NCI-H1048 (cell line): Measurements from ENCODE around the gene DUSP2.
"Not testable (repeated sequence)": the region's sequence is repeated elsewhere in the genome, so short reads cannot be mapped to it uniquely, and the experiment has no call there.

Source experiments
- DNase-seq: peaks from one replicate; lab custom pipeline; 2025; lab: John Stamatoyannopoulos, UW

DUSP2 gene

DNA sequence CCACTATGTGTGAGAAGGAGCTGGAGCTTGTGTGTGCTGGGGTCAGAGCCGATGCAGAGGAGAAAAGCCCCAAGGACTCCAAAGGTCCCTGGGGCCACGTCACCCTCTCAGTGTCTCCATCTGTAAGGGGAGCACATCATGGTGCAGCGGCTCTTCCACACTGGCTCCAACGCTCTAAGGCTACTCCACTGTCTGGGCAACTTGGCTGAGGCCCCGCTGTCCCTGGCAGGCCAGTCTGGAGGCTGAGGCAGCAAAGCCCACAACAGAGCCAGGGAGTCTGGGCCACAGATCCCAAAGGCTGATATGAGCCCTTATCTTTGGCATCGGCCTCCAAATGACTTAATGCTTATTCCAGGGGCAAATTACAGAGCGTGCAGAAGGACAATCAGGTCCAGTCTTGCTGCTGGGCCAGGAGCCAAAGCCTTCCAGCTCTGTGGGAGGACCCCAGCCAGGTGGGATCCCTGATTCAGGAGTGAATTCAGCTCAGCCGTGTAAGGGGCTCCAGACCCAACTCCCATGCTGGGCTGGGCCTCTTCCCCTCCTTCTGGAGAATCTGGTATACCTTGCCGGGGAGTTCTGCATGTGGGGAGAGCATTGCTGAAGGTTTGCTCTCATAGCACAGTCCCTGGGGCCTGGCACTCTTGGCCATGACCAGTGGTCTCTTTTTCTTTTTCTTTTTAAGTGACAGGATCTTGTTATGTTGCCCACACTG, 1.8 kb upstream of the DUSP2 start:
- no peak for DNase-seq

- DNase-seq = no peak
Observed at GRCh38 chr2:96146153-96146880, 1.1 kb upstream of the DUSP2 start.

DNA sequence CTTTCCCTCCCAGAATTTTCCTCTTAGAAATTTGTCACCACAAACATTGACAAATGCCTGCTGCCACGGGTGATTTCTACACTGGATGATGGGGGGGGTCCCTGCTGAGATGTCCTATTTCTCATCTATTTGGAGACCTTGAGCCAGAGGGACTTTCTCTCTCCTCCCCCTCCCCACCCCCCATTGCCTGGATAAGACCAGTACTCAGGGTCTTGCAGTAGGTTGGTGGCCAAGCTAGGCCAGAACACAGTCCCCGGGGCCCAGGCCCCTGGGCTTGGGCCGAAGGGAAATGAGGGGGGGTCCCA, 560 bp upstream of the DUSP2 start:
- DNase-seq = no peak

- DNase-seq = no peak
Observed at GRCh38 chr2:96144481-96145035, 682 bp downstream of the DUSP2 start.

- no peak for DNase-seq
Observed at GRCh38 chr2:96143848-96144480, 1.3 kb downstream of the DUSP2 start.

DNA sequence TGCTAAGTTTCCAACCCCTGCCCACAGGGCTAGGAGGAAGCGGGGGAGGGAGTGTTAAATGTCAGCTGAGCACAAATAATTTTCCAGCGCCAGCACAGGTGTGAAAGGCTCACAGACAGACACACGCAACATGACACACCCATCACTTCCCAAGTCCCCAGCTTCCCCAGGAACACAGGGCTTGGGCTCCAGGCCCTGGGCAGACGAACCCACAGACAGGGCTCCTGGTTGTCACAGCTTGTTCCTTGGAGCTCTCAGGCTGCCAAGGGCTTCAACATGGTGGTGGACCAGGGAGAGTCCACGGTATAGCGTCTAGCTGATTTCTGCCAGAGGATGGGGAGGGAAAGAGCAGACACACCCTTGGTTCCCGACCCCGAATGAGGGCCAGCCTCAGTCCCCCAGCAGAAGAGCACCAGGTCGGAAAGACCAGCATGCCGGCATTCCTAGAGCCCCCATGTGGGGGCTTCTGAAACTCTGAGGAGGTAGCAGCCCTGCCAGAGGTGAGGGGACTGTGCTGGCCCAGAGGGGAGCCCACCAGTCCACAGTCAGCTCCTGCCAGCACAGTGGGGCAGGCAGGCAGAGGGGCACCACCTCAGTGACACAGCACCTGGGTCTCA, 1.9 kb downstream of the DUSP2 start:
- no peak for DNase-seq

GRCh38 chr2:96142217-96143113, 2.8 kb downstream of the DUSP2 start:
- no peak for DNase-seq

DNA sequence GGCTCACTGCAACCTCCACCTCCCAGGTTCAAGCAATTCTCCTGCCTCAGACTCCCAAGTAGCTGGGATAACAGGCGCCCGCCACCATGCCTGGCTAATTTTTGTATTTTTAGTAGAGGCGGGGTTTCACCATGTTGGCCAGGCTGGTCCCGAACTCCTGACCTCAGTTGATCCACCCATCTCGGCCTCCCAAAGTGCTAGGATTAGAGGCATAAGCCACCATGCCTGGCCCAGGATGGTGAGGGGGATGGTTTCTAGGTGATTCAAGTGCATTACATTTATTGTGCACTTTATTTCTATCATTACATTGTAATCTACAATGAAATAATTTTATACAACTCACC, 3.6 kb downstream of the DUSP2 start:
- DNase-seq = not testable (repeated sequence)

DNA sequence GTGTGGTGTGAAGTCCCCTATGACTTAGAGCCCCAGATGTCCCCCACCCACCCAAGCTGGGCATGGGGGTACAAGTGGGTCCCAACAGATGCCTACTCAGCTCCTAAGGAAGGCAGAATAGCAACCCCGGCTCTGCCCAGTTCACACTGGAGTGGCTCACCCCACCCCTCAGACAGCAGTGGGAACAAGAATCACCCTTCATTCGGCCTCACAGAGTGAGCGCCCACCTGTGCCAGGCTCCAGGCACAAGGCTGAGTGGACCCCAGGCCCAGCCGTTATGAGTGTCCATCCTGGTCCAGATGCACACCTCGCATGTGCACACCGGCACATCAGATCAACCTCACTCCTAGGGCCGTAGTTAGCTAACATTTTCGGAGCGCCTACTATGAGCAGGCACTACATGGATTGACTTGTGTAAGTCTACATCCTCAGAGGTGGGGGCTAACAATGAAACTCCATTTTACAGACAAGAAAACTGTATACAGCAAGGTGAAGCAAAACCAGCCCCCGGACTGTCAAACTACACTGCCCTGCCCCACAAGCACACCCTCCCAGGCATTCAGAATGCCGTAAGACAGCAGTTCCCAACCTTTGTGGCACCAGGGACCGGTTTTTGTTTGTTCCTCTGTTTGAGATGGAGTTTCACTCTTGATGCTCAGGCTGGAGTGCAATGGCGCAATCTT, 4.2 kb downstream of the DUSP2 start:
- DNase-seq = no peak

DNA sequence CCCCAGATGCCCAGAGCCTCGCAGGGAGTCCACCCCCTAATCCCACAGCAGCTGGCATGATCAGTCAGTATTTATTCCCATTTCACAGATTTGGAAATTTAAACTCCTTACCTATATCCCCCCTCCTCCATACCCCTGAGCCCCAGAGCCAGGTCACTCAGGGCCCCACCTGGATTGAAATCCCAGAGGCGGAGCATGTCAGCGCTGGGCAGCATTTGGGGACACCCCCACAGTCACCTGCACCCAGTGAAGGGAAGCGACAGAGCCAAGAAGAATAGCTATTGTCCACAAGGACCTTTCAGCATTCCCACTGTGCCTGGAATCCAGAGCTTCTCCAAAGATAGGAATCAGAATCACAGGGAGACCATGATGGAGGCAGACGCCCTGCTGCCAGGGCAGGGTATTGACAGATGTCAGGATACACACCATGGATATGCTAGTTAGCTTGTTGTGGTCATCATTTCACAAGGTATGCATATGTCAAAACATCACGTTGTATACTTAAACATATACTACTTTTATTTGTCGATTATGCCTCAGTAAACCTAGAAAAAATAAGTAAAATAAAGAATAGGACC, 6.0 kb downstream of the DUSP2 start:
- no peak for DNase-seq

- DNase-seq = no peak
Observed at GRCh38 chr2:96138179-96139145, 6.8 kb downstream of the DUSP2 start, which contains the start of gene ASTL. TSS of gene ASTL (minus strand) at chr2:96138502. CDS start at chr2:96138436, 66 bp downstream.

DNA sequence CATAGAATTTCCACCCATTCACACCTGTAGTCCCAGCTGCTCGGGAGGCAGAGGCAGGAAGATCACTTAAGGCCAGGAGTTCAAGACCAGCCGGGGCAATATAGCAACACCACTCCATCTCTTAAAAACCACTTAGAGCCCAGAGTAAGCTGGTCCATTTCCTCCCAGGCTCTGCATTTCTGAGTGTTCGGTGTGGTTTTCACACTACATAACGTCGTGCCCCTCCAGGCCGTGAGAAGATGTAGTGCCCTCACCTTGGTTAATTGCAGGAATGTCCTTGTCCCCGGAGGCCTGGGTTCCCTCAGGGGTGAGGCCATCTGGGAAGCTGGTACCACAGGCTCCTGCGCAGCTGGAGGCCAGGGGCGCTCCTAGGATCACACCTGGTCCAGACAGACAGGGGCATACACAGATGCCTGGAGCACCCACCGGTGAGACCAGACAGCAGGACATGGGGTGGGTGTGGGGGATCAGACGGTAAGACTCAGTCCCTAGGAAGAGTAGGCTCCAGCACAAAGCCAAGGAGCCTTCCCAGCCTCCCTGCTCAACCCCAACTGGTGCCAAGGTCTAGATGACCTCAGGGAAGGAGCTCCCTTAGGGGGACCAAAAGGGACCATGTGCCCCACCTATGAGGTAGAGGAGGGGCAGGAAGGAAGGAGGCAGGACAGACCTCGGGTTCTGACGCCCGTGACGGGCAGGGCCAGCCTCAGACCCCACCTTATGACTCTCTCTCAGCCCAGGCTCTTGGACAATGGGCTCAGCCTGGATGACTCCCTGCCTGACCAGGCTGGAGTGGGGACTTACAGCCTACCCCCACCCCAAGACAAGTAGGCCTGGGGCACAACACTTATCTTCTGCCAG, 7.7 kb downstream of the DUSP2 start:
- no peak for DNase-seq

GRCh38 chr2:96136129-96136720, 9.0 kb downstream of the DUSP2 start:
- no peak for DNase-seq

GRCh38 chr2:96135621-96136020, 9.6 kb downstream of the DUSP2 start:
- no peak for DNase-seq

DNA sequence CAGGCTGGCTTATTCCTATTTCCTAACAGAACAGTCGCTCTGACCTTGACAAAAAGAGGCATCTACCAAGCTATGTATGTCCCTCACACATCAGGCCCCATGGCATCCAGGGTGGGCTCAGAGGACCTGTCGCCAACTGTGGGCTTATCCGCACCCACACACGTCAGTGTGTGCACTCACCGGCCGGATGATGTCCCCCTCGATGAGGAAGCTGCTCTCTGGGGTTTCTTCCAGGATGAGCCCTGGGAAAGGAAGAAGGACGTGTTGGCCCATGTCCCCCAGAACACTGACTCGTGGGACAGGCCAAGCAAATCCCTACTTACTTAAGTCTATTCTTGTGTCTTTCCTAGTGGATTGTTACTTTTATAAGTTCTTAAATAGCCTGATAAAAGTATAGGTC, 10.1 kb downstream of the DUSP2 start:
- DNase-seq = no peak

- DNase-seq = no peak
Observed at GRCh38 chr2:96134421-96134820, 10.8 kb downstream of the DUSP2 start.

DNA sequence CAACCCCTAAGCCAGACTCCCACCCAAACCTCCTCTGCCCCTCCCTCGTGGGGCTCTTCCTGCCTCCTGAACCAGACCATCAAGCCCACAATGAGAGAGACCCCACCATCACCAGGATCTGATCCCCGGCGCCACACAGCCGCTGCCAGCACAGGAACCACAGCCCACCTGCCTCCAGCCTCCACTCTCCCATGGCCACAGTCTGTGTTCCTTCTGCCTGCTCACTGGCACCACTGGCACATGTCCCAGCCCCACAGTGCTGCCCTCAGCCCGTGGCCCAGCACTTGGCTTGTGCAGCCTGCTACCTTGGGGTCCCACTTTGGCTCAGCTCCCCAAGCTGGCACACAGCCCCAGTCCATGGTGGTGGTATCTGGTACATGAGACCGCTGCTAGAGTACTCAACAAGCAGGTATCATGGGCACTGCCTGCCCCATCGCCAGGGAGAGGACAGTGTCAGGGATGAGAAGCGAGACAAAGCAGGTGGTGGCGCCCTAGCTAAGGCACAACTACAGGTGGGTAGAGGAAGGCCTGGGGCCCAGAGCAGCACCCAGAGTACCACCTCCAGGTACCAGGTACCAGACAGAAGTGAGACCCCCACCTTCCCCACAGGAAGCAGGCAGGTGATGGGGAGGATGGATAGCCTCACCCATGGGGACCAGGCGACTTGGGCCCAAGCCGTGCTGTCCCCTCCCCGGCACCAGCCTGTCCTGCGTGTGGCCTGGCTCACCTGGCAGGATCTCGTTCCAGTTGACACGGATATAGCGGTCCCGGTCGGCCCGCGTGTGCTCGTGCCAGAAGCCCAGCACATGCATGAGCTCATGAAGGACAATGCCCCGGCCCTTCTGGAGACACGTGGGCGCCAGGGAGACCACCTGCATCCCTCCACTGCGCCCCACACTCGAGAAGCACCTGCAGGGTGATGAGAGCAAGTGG, 13.2 kb downstream of the DUSP2 start:
- no peak for DNase-seq
